Gastroesophageal sphincter (tissue), 4 donors: ENCODE data around the gene EPC2. TPM values are rescaled to one million over a fixed set of nuclear protein-coding genes. Genes with fewer than 3 reads are reported as not detected.

Experiments used
- ATAC-seq: fragments of 150-250 bp; one replicate; pipeline ENCODE4 v1.9.1; 2016; ENCODE audit warnings: mild to moderate bottlenecking, moderate library complexity
- H3K27ac ChIP-seq, 4 donors: fragments of 200-600 bp; sonication (generic) in 3 of 4; 1 replicate in 3 of 4; 2 replicates in 1 of 4; pipeline ENCODE4 v1.5.1; 2016 to 2019
- H3K27me3 ChIP-seq: fragments of 200-600 bp; sonication (generic); one replicate; pipeline ENCODE4 v1.5.1; 2019
- H3K36me3 ChIP-seq, 2 donors: fragments of 200-600 bp; sonication (generic); one replicate each; pipeline ENCODE4 v1.5.1; 2019; ENCODE audit warnings: control low read depth in 1 of 2
- H3K4me1 ChIP-seq, 3 donors: fragments of 200-600 bp; sonication (generic); 1 replicate in 2 of 3; 2 replicates in 1 of 3; pipeline ENCODE4 v1.5.1; 2016 to 2019; ENCODE audit warnings: control low read depth in 2 of 3
- H3K4me3 ChIP-seq, 2 donors: fragments of 200-600 bp; sonication (generic); one replicate each; pipeline ENCODE4 v1.5.1; 2019; ENCODE audit warnings: mild to moderate bottlenecking in 1 of 2, moderate library complexity in 1 of 2
- H3K9me3 ChIP-seq, 3 donors: fragments of 200-600 bp; sonication (generic); one replicate each; pipeline ENCODE4 v1.5.1; 2017 to 2019; ENCODE audit warnings: control low read depth in 2 of 3
- CTCF ChIP-seq, 4 experiments: fragments of 200-600 bp in 2 of 4; fragments of 450-650 bp in 2 of 4; sonication (generic) in 1 of 4; IDR thresholded peaks; one replicate each; pipeline ENCODE4 v1.5.1; 2017 to 2019; ENCODE audit warnings: antibody characterized with exemption in 4 of 4, mild to moderate bottlenecking in 2 of 4, moderate library complexity in 2 of 4
- EP300 ChIP-seq: sonication (generic); formaldehyde crosslinking; IDR thresholded peaks from one replicate; pipeline ENCODE4 v1.6.1; 2017; ENCODE audit warnings: antibody characterized with exemption, mild to moderate bottlenecking
- POLR2A ChIP-seq, 2 donors: fragments of 450-650 bp; IDR thresholded peaks; one replicate each; pipeline ENCODE4 v1.6.1; 2017; ENCODE audit warnings: antibody characterized with exemption in 2 of 2, mild to moderate bottlenecking in 2 of 2, moderate library complexity in 1 of 2
- POLR2AphosphoS5 ChIP-seq: sonication (generic); formaldehyde crosslinking; IDR thresholded peaks from one replicate; pipeline ENCODE4 v1.6.1; 2017; ENCODE audit warnings: antibody characterized with exemption
- WGBS, 2 donors: methylation state at CpG; one replicate each; pipeline ENCODE4 v1.1.5; 2018; ENCODE audit warnings: low coverage in 1 of 2; 5-methylcytosine and 5-hydroxymethylcytosine counted together
- total RNA-seq, 4 donors: library from RNA; depleted of rRNA; stranded (reverse); fragments of >200 nt; gene quantifications; one replicate each; pipeline ENCODE4 v1.1.0, GENCODE V29; 2016

The EPC2 gene
- total RNA-seq, 4 donors from 2014 or later: 25.4 to 38.4 (median 30.7) TPM

GRCh38 chr2:148817210-148817708 is 172.7 kb downstream of the EPC2 start:
- no peak for TF ChIP-seq POLR2A (IDR thresholded peaks at IDR 0.05)
- Histone ChIP-seq H3K4me1 (peaks cover 0 to 53% (median 0%) of the 10 kb centered on the region in 3 donors), H3K9me3 (no peaks in the 10 kb centered on the region), H3K4me3 (peak overlapping the region; percentile 7 to 30), H3K27me3 (no peaks in the 10 kb centered on the region), H3K36me3 (no peaks in the 10 kb centered on the region), H3K27ac (no peak overlapping the region)
- no peak for ATAC-seq
- WGBS, 2 donors: 0 to 2% methylated on average over 5 to 7 of the region's 8 CpGs

- Histone ChIP-seq H3K27ac (no peak overlapping the region), H3K4me3 (no peak overlapping the region), H3K9me3 (no peaks in the 10 kb centered on the region), H3K4me1 (peaks cover 0 to 35% (median 0%) of the 10 kb centered on the region in 3 donors), H3K27me3 (no peaks in the 10 kb centered on the region), H3K36me3 (no peaks in the 10 kb centered on the region)
- no peak for ATAC-seq
- TF ChIP-seq CTCF (IDR thresholded peaks at IDR 0.05) (no peak), POLR2A (IDR thresholded peaks at IDR 0.05) (no peak), POLR2AphosphoS5 (no peak), EP300 (no peak)
- 39% methylated on average over 4 of the region's 4 CpGs; no CpG with 5 or more reads in 1 of the 2 donors for WGBS, 2 donors
Measured at GRCh38 chr2:148819019-148819585, 174.6 kb downstream of the EPC2 start.

- WGBS, 2 donors: 100% methylated on average over 1 of the region's 1 CpG; no CpG with 5 or more reads in 1 of the 2 donors
- Histone ChIP-seq H3K36me3 (no peaks in the 10 kb centered on the region), H3K27me3 (no peaks in the 10 kb centered on the region), H3K9me3 (no peaks in the 10 kb centered on the region), H3K4me1 (no peaks in the 10 kb centered on the region), H3K27ac (no peak overlapping the region), H3K4me3 (no peak overlapping the region)
- TF ChIP-seq POLR2A (IDR thresholded peaks at IDR 0.05) (no peak), CTCF (IDR thresholded peaks at IDR 0.05) (no peak), POLR2AphosphoS5 (no peak), EP300 (no peak)
- ATAC-seq: no peak
Measured at GRCh38 chr2:148824190-148824589, 179.6 kb downstream of the EPC2 start.

- no peaks in the 10 kb centered on the region for H3K9me3 ChIP-seq
- TF ChIP-seq POLR2A (IDR thresholded peaks at IDR 0.05) (no peak), POLR2AphosphoS5 (no peak), EP300 (no peak), CTCF (IDR thresholded peaks at IDR 0.05) (no peak)
- no peak overlapping the region for H3K27ac ChIP-seq
- no peaks in the 10 kb centered on the region for H3K36me3 ChIP-seq
- H3K4me1 ChIP-seq: no peaks in the 10 kb centered on the region
- H3K27me3 ChIP-seq: no peaks in the 10 kb centered on the region
- ATAC-seq: no peak
- no peak overlapping the region for H3K4me3 ChIP-seq
Measured at GRCh38 chr2:148826791-148827190, 182.2 kb downstream of the EPC2 start.

GRCh38 chr2:148828941-148829340 is 184.4 kb downstream of the EPC2 start:
- no peaks in the 10 kb centered on the region for H3K9me3 ChIP-seq
- no peak overlapping the region for H3K4me3 ChIP-seq
- no peak for TF ChIP-seq POLR2AphosphoS5
- no peak for TF ChIP-seq EP300
- no peak for TF ChIP-seq POLR2A (IDR thresholded peaks at IDR 0.05)
- TF ChIP-seq CTCF (IDR thresholded peaks at IDR 0.05): no peak
- no peak overlapping the region for H3K27ac ChIP-seq
- no peak for ATAC-seq
- 77 to 85% methylated on average over 2 of the region's 2 CpGs for WGBS, 2 donors
- H3K27me3 ChIP-seq: no peaks in the 10 kb centered on the region
- no peaks in the 10 kb centered on the region for H3K4me1 ChIP-seq
- H3K36me3 ChIP-seq: no peaks in the 10 kb centered on the region
